ENCODE results near the gene B4GALNT1.
A peak's percentile ranks its signal among the peaks of the same experiment; 100 is the strongest.
"Not testable (repeated sequence)": the region's sequence is repeated elsewhere in the genome, so short reads cannot be mapped to it uniquely, and the experiment has no call there.

The B4GALNT1 gene

DNA sequence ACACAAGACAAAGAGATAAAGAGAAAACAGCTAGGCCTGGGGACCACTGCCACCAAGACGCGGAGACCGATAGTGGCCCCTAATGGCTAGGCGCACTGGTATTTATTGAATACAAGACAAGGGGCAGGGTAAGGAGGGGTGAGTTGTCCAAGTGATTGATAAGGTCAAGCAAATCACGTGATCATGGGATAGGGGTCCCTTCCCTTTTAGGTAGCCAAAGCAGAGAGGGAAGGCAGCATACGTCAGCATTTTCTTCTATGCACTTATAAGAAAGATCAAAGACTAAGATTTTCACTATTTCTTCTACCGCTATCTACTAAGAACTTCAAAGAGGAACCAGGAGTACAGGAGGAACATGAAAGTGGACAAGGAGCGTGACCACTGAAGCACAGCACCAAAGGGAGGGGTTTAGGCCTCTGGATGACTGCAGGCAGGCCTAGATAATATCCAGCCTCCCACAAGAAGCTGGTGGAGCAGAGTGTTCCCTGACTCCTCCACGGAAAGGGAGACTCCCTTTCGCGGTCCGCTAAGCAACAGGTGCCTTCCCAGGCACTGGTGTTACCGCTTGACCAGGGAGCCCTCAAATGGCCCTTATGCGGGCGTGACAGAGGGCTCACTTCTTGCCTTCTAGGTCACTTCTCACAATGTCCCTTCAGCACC, 43.9 kb downstream of the B4GALNT1 start:
- not testable (repeated sequence) for DNase-seq

GRCh38 chr12:57586832-57587429, 46.1 kb downstream of the B4GALNT1 start:
- no peak for DNase-seq

DNA sequence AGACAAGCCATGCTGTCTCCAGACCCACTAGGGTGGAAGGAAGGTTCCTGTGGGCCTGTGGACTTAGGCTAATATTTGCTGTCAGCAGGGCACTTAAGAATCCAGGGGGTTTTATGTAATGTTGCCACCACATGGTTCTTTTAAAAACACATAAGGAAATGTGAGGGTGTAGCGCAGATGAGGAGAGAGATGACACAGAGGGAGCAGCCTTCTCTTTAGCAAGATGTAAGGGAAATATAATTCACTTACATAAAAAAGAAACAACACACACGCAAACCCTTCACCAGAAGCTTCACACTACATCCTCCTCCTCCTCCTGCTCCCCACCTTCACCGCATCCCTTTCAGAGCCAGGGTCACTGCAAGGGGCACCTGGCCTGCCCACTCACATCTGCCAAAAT, 46.9 kb downstream of the B4GALNT1 start:
- peak in 1 of 56 donors; percentile 1 for DNase-seq

GRCh38 chr12:57585156-57585555, 47.8 kb downstream of the B4GALNT1 start:
- DNase-seq = no peak

GRCh38 chr12:57584690-57585089, 48.3 kb downstream of the B4GALNT1 start:
- DNase-seq = no peak

GRCh38 chr12:57584050-57584449, 49.0 kb downstream of the B4GALNT1 start:
- no peak for DNase-seq

DNA sequence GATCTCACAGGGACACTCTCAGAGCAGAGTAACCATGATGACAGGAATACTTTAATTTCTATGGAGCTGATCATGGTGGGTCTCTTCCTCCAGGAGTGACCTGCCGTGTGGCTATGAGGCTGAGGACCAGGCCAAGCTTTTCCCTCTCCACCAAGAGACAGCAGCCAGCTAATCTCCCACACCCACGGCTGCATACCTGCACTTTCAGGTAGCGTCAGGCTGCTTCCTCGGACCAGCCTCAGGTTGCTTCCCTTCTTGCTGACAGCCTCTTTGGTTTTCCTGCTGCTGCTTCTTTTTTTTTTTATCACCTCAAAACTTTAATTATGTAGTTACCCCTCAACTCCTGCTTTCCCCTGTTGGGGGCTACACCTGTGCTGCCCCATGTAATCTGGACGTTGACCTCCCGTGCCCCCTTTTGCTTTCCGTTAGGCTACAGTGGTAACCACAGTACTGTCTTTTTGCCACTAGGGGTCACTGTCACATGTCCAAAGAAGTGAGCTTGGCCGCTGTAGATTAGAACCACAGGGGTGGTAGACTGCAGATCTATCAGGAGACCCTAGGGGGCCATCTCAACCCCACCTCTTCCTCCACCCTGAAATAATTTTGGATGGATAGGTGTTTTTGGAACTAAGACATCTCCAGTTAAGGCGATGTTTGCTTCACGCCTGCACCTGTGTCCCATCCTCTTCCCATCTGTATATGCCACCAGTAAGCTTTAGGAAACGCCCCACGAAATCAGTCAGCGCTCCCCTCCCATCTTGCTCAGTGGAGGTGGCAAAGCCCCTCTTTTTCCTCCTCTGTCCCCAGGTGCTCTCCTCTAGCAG, 49.8 kb downstream of the B4GALNT1 start:
- peak in 49 of 56 donors; percentile 3 to 83 (median 34) for DNase-seq

GRCh38 chr12:57582440-57582839, 50.6 kb downstream of the B4GALNT1 start:
- no peak for DNase-seq

DNA sequence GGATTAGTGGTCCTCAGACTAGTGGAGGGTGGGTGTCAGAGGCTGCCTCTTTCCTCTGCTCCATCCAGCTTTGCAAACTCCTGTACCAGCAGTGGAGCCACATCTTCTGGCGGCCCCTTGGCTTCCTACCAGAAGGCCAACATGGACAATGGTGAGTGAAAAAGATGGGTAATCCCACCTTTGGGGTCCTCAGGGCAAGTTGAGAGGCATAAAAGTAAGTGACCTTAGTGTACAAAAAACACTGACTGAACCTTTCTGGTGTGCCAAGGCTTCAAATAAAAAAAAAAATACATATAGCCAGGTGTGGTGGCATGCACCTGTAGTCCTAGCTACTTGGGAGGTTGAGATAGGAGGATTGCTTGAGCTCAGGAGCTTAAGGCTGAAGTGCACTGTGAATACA, 51.2 kb downstream of the B4GALNT1 start:
- DNase-seq = no peak

- DNase-seq = no peak
These were observed 52.6 kb downstream of the B4GALNT1 start for GRCh38 chr12:57580466-57580795.

DNA sequence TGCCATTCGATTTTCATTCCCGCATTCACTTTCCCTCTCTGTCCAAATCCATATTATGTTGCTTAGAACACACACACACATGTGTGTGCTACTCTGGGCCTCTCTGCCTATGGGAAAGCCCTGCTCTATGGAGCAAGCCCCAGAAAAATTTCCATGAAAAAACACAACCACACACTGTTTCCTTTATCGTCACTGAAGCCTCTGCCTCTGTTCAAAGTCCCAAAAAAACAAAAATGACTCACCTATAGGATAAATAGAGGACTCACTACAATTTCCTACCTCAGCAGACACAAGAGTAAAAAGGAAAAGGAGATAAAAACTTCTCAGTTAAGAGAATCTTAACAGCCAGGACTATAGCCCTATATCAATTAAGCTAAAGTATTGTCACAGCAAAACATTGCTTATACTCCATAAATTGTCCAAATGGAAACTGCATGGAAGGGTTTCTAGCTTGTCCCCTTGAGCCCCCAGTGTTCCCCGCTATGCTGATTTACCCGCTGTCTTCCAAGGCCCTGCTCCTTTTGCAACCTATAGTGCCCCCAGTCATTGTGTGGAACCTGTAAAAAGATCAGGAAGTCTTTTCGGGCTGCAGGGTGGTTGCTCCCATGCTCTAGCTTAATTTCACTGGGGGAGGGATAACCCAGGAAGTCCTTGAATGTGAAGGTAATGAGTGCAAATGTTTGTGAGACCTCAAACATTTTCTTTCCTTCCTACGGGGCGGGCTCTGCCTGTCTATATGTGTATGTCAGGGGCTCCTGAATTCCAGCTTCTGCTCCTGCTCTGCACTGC, 53.1 kb downstream of the B4GALNT1 start:
- DNase-seq = no peak

- no peak for DNase-seq
These were observed 54.0 kb downstream of the B4GALNT1 start for GRCh38 chr12:57579011-57579410.

DNA sequence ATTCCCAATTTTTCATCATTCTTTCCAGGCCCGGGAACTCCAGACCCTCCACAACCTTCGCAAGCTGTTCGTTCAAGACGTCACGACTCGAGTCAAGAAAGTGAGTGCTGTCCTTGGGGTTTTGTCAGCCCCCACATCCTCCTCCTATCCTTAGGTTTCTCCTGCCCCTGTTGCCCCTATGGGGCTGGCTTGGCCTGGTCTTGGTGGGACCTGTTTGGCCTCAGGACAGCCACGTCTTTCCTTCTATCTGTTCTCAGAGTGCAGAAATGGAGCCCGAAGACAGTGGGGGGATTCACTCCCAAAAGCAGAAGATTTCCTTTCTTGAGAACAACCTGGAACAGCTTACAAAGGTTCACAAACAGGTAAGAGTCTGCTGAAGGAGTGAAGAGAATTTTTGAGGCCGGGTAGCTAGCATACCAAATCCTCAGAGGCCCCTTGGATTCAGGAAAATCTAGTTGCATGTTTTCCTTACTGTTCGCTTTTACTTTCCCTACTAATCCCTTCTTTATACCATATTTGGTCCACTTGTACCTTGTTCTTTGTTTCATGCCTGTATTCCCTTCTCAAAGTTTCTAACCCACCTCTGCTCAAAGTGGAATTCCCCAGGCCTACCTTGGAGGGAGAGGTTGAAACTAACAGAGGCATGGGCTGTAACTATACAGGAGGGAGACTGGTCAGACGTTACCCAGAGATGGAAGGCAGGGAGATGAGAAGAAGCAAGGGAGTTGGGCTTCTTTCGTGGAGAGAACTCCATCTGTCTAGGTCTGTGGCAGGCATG, 54.8 kb downstream of the B4GALNT1 start:
- DNase-seq = no peak

- no peak for DNase-seq
These were observed 56.3 kb downstream of the B4GALNT1 start for GRCh38 chr12:57576613-57577160.
